ENCODE results near the gene HCN4.

DNA sequence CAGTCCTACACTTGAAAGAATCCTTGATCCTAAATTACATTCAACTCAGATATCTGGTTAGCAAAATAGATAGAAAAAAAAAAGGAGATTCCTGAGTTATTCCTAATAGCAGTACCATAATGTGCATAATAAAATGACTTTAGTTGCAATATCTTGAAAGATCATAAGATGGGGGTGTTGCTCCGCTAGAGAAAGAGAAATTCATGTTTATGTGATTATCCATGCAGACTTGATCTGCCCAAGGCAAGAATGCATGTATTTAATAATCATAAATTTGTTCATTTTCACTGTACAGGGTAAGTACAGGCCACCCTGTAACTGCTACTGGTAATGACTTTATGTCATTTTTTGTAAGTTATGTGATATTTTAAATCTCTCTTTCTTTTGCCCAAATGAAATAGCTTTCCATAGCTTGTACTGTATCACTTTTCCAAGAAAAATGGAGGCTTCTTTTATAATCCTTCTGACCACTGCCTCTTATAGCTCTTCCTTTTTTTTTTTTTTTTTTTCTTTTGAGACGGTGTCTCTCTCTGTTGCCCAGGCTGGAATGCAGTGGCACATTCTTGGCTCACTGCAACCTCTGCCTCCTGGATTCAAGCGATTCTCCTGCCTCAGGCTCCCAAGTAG is 84.6 kb downstream of the HCN4 start:
- TF ChIP-seq, protein P1, sequence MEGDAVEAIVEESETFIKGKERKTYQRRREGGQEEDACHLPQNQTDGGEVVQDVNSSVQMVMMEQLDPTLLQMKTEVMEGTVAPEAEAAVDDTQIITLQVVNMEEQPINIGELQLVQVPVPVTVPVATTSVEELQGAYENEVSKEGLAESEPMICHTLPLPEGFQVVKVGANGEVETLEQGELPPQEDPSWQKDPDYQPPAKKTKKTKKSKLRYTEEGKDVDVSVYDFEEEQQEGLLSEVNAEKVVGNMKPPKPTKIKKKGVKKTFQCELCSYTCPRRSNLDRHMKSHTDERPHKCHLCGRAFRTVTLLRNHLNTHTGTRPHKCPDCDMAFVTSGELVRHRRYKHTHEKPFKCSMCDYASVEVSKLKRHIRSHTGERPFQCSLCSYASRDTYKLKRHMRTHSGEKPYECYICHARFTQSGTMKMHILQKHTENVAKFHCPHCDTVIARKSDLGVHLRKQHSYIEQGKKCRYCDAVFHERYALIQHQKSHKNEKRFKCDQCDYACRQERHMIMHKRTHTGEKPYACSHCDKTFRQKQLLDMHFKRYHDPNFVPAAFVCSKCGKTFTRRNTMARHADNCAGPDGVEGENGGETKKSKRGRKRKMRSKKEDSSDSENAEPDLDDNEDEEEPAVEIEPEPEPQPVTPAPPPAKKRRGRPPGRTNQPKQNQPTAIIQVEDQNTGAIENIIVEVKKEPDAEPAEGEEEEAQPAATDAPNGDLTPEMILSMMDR (IDR thresholded peaks at IDR 0.05), result no peak
- TF ChIP-seq POLR2A (IDR thresholded peaks at IDR 0.05), result no peak

Measured in tibial nerve (tissue), 3 donors.